Adrenal gland (tissue), 12 donors: ENCODE results near the gene CAMK1D. TPM values are rescaled to one million over a fixed set of nuclear protein-coding genes. Genes with fewer than 3 reads are reported as not detected.

Source experiments
- DNase-seq, 7 donors: peaks; one replicate each; pipeline ENCODE4 v3.0.0-alpha.2; 2019 to 2020
- H3K27ac ChIP-seq, 5 donors: fragments of 200-600 bp; sonication (generic) in 4 of 5; 1 replicate in 3 of 5; 2 replicates in 2 of 5; pipeline versions ENCODE4 v1.5.1 to v1.8.0; 2016 to 2020; ENCODE audit warnings: mild to moderate bottlenecking in 1 of 5
- H3K27me3 ChIP-seq: fragments of 200-600 bp; 2 replicates; pipeline ENCODE4 v1.8.0; 2021
- H3K36me3 ChIP-seq, 2 donors: fragments of 200-600 bp; replicated peaks in 1 of 2; 1 replicate in 1 of 2; 2 replicates in 1 of 2; pipeline versions ENCODE4 v1.5.1 to v1.8.0; 2018 to 2022
- H3K4me1 ChIP-seq, 2 donors: fragments of 200-600 bp; replicated peaks in 1 of 2; 1 replicate in 1 of 2; 2 replicates in 1 of 2; pipeline versions ENCODE4 v1.5.1 to v1.8.0; 2018 to 2021
- H3K4me3 ChIP-seq, 4 donors: fragments of 200-600 bp; sonication (generic) in 3 of 4; one replicate each; pipeline ENCODE4 v1.5.1; 2016 to 2018
- H3K9me3 ChIP-seq, 3 donors: fragments of 200-600 bp; sonication (generic) in 1 of 3; replicated peaks in 1 of 3; 1 replicate in 2 of 3; 2 replicates in 1 of 3; pipeline versions ENCODE4 v1.5.1 to v1.8.0; 2016 to 2021
- CTCF ChIP-seq, 6 experiments: fragments of 450-650 bp in 4 of 6; fragments of 200-600 bp in 2 of 6; sonication (generic) in 1 of 6; IDR thresholded peaks; 1 replicate in 5 of 6; 2 replicates in 1 of 6; pipeline versions ENCODE4 v1.5.1 to v1.8.0; 2016 to 2021; ENCODE audit warnings: antibody characterized with exemption in 6 of 6, mild to moderate bottlenecking in 2 of 6, moderate library complexity in 1 of 6
- POLR2A ChIP-seq, 2 donors: fragments of 450-650 bp; IDR thresholded peaks; one replicate each; pipeline ENCODE4 v1.6.1; 2017; ENCODE audit warnings: antibody characterized with exemption in 2 of 2, mild to moderate bottlenecking in 2 of 2, moderate library complexity in 1 of 2
- WGBS, 4 donors: extraction: QIAGEN DNeasy Blood & Tissue Kit in 2 of 4; methylation state at CpG; one replicate each; pipeline versions ENCODE4 v1.1.5 to v1.1.7; 2013 to 2017; 5-methylcytosine and 5-hydroxymethylcytosine counted together
- intact Hi-C, 2 donors: fragments of 100-400 bp; cut with DNase I; formaldehyde crosslinking; loops; one replicate each; pipeline versions ENCODE4 v1.14.1 to v1.15.0; 2022 to 2023
- polyA plus RNA-seq, 3 donors: library from polyadenylated mRNA; stranded (reverse); fragments of 200-250 nt in 2 of 3; fragments of 350-450 nt in 1 of 3; fragmentation: Illumina TruSeq in 1 of 3; extraction: RNeasy Lipid Tissue Mini Kit (QIAGEN cat#74804) in 1 of 3; gene quantifications; one replicate each; pipeline ENCODE4 v1.2.3, GENCODE V29; 2013 to 2014
- total RNA-seq, 9 donors: library from RNA; depleted of rRNA in 4 of 9; stranded (reverse); fragments of >200 nt in 4 of 9; fragments of 120-200 nt in 1 of 9; fragmentation: NEBNext Ultra II Directional in 1 of 9; extraction: Animal tissue kit (Norgen Biotek cat#: 25700) in 1 of 9; gene quantifications; one replicate each; pipeline versions ENCODE4 v1.1.0 to v1.2.4, GENCODE V29; 2013 to 2023
- donor health status: healthy with polysubstance abuse.
- donor health status: Bipolar disorder and iron deficiency.
- donor health status: DM: yes; HTN: yes; CAD: no.
- donor health status: DM: no; HTN: no; CAD: no.
- donor health status: DM: no; HTN: no; CAD: no.
- donor health status: DM: yes; HTN: yes; CAD: no.

Gene CAMK1D
- total and polyA plus RNA-seq, 12 donors, result 2.3 to 9.4 (median 6.5) TPM

GRCh38 chr10:12665501-12665900, 316.2 kb downstream of the CAMK1D start:
- Histone ChIP-seq H3K36me3 (no peaks in the 10 kb centered on the region), H3K4me3 (no peak overlapping the region), H3K9me3 (no peaks in the 10 kb centered on the region), H3K27me3 (no peaks in the 10 kb centered on the region), H3K27ac (no peak overlapping the region), H3K4me1 (no peaks in the 10 kb centered on the region)
- TF ChIP-seq POLR2A (IDR thresholded peaks at IDR 0.05) (no peak), CTCF (IDR thresholded peaks at IDR 0.05) (no peak)
- DNase-seq, result no peak
- intact Hi-C loops, result no loop called here
- 67 to 83% (median 73%) methylated on average over 7 of the region's 7 CpGs for WGBS, 4 donors

GRCh38 chr10:12667052-12667451, 317.7 kb downstream of the CAMK1D start:
- 79 to 89% (median 83%) methylated on average over 3 of the region's 3 CpGs for WGBS, 4 donors
- H3K4me3 ChIP-seq, result no peak overlapping the region
- H3K27ac ChIP-seq, result no peak overlapping the region
- no peaks in the 10 kb centered on the region for H3K9me3 ChIP-seq
- no peaks in the 10 kb centered on the region for H3K27me3 ChIP-seq
- intact Hi-C loops, result no loop called here
- no peaks in the 10 kb centered on the region for H3K4me1 ChIP-seq
- H3K36me3 ChIP-seq, result no peaks in the 10 kb centered on the region
- DNase-seq, result no peak
- TF ChIP-seq POLR2A (IDR thresholded peaks at IDR 0.05) (no peak), CTCF (IDR thresholded peaks at IDR 0.05) (no peak)

- intact Hi-C loops, result no loop called here
- DNase-seq, result no peak
Observed at GRCh38 chr10:12668634-12669033, 319.3 kb downstream of the CAMK1D start.

GRCh38 chr10:12670004-12670403, 320.7 kb downstream of the CAMK1D start:
- Histone ChIP-seq H3K4me3 (no peak overlapping the region), H3K27ac (no peak overlapping the region), H3K36me3 (no peaks in the 10 kb centered on the region), H3K4me1 (no peaks in the 10 kb centered on the region), H3K27me3 (no peaks in the 10 kb centered on the region), H3K9me3 (no peaks in the 10 kb centered on the region)
- intact Hi-C loops, result no loop called here
- DNase-seq, result no peak
- TF ChIP-seq POLR2A (IDR thresholded peaks at IDR 0.05) (no peak), CTCF (IDR thresholded peaks at IDR 0.05) (no peak)
- 84 to 95% (median 88%) methylated on average over 7 of the region's 7 CpGs for WGBS, 4 donors

More at GRCh38 chr10:12668634-12669033, 319.3 kb downstream of the CAMK1D start:
- H3K36me3 ChIP-seq, result no peaks in the 10 kb centered on the region
- no peak for TF ChIP-seq CTCF (IDR thresholded peaks at IDR 0.05)
- no peak for TF ChIP-seq POLR2A (IDR thresholded peaks at IDR 0.05)
- no peak overlapping the region for H3K4me3 ChIP-seq
- no peaks in the 10 kb centered on the region for H3K4me1 ChIP-seq
- WGBS, 4 donors, result 69 to 74% (median 73%) methylated on average over 6 of the region's 6 CpGs
- H3K9me3 ChIP-seq, result no peaks in the 10 kb centered on the region
- no peak overlapping the region for H3K27ac ChIP-seq
- no peaks in the 10 kb centered on the region for H3K27me3 ChIP-seq
